Measurements from ENCODE around the gene FBXL17. TPM values are rescaled to one million over a fixed set of nuclear protein-coding genes. Genes with fewer than 3 reads are reported as not detected.

FBXL17 gene
- total RNA-seq, 1 experiment from 2014 or later = 5.3 TPM

- H3K27me3 ChIP-seq (ENCODE audit: insufficient read depth, low read length) = no peaks in the 10 kb centered on the region
- H3K4ac ChIP-seq (ENCODE audit: low read depth, low read length) = no peak overlapping the region
- no peaks in the 10 kb centered on the region for H3K23me2 ChIP-seq (ENCODE audit: insufficient read length, low read depth, low read length, poor library complexity, severe bottlenecking)
- H3K56ac ChIP-seq (ENCODE audit: insufficient read length, low read depth, low read length) = no peak overlapping the region
- H3T11ph ChIP-seq (ENCODE audit: low read length) = no peak overlapping the region
- no peak overlapping the region for H3K18ac ChIP-seq (ENCODE audit: insufficient read length, low read depth, low read length)
- H3K9me3 ChIP-seq (ENCODE audit: control insufficient read depth, low read depth, low read length) = no peaks in the 10 kb centered on the region
- H4K8ac ChIP-seq (replicated peaks; ENCODE audit: insufficient read length, low read depth, low read length) = no peak overlapping the region
- H2BK120ac ChIP-seq (ENCODE audit: low read depth, low read length, poor library complexity, severe bottlenecking) = no peak overlapping the region
- H4K20me1 ChIP-seq (ENCODE audit: control insufficient read depth, insufficient read depth, insufficient read length) = no peaks in the 10 kb centered on the region
- WGBS (ENCODE audit: extremely low coverage, insufficient read length, low lambda C conversion rate) = no CpG with 5 or more reads among the region's 3 CpGs
- H3K9me3 Mint-ChIP-seq = no peaks in the 10 kb centered on the region
- TF ChIP-seq, protein P1, sequence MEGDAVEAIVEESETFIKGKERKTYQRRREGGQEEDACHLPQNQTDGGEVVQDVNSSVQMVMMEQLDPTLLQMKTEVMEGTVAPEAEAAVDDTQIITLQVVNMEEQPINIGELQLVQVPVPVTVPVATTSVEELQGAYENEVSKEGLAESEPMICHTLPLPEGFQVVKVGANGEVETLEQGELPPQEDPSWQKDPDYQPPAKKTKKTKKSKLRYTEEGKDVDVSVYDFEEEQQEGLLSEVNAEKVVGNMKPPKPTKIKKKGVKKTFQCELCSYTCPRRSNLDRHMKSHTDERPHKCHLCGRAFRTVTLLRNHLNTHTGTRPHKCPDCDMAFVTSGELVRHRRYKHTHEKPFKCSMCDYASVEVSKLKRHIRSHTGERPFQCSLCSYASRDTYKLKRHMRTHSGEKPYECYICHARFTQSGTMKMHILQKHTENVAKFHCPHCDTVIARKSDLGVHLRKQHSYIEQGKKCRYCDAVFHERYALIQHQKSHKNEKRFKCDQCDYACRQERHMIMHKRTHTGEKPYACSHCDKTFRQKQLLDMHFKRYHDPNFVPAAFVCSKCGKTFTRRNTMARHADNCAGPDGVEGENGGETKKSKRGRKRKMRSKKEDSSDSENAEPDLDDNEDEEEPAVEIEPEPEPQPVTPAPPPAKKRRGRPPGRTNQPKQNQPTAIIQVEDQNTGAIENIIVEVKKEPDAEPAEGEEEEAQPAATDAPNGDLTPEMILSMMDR (conservative IDR thresholded peaks at IDR 0.05) = no peak
- no peaks in the 10 kb centered on the region for H3K27me3 Mint-ChIP-seq (ENCODE audit: low read depth)
- H2BK5ac ChIP-seq (ENCODE audit: insufficient read length, low read length) = no peak overlapping the region
- H3K23ac ChIP-seq (ENCODE audit: insufficient read length, low read depth, low read length) = no peak overlapping the region
- DNase-seq = no peak
- H2AK5ac ChIP-seq (ENCODE audit: insufficient read length, low read length) = no peak overlapping the region
- peak overlapping the region; percentile 20 to 81 (median 76); a peak in 4 of 7 replicates for H3K27ac Mint-ChIP-seq
- H3K27ac ChIP-seq (ENCODE audit: insufficient read length, low read depth, low read length) = no peak overlapping the region
- no peak overlapping the region; a peak in 1 of 5 replicates for H3K4me3 Mint-ChIP-seq
- no peak overlapping the region for H2BK20ac ChIP-seq (ENCODE audit: low read depth, low read length, poor library complexity, severe bottlenecking)
- H2AFZ ChIP-seq (ENCODE audit: low read length) = no peak overlapping the region
- no peak overlapping the region for H3K14ac ChIP-seq (ENCODE audit: insufficient read depth, low read length)
- H2BK12ac ChIP-seq (ENCODE audit: insufficient read length, low read depth, low read length) = no peak overlapping the region
- no peak overlapping the region for H4K91ac ChIP-seq (ENCODE audit: insufficient read length, low read depth, low read length)
- no peak overlapping the region for H3K9ac ChIP-seq (ENCODE audit: extremely low read depth, insufficient read length, low read length)
- no peaks in the 10 kb centered on the region for H3K79me1 ChIP-seq (ENCODE audit: insufficient read depth, low read depth, low read length, poor library complexity, severe bottlenecking)
- no peaks in the 10 kb centered on the region for H3K36me3 Mint-ChIP-seq (ENCODE audit: insufficient read depth in 1 of 3, low read depth in 3 of 3)
- H4K5ac ChIP-seq (ENCODE audit: insufficient read length, low read depth, low read length) = no peak overlapping the region
- no peaks in the 10 kb centered on the region for H3K4me1 ChIP-seq (ENCODE audit: insufficient read depth, low read length)
- no peak overlapping the region for H3K4me2 ChIP-seq (ENCODE audit: insufficient read depth, insufficient read length, low read length)
- no peak overlapping the region for H2BK15ac ChIP-seq (ENCODE audit: low read depth, low read length)
- H3K4me1 Mint-ChIP-seq = peaks cover 0 to 4% of the 10 kb centered on the region in 2 experiments; a peak in 3 of 4 replicates
- no peaks in the 10 kb centered on the region for H3K79me2 ChIP-seq (ENCODE audit: insufficient read depth, low read length)
These were observed 20.7 kb downstream of the FBXL17 start for GRCh38 chr5:108361239-108361638.
